HepG2 (cell line): ENCODE measurements around the gene ACOT8. TPM values are rescaled to one million over a fixed set of nuclear protein-coding genes. Genes with fewer than 3 reads are reported as not detected.

Experiments
- AGO2 ChIP-seq: fragments of 200-400 bp; formaldehyde crosslinking; optimal IDR thresholded peaks from 2 replicates; pipeline ENCODE3; 2017; ENCODE audit warnings: mild to moderate bottlenecking, low read depth, low read length, moderate library complexity
- HOXA3 ChIP-seq: sonication (generic); formaldehyde crosslinking; IDR thresholded peaks from 2 replicates; pipeline ENCODE4 v1.5.0; 2020; ENCODE audit warnings: missing genetic modification reagents
- MIXL1 ChIP-seq: IDR thresholded peaks from 2 replicates; pipeline ENCODE4 v1.6.1; 2016
- NFATC3 ChIP-seq: sonication (generic); formaldehyde crosslinking; IDR thresholded peaks from 2 replicates; pipeline ENCODE4 v1.5.1; 2020; ENCODE audit warnings: mild to moderate bottlenecking, missing genetic modification reagents
- NFIB ChIP-seq: sonication (generic); formaldehyde crosslinking; IDR thresholded peaks from 2 replicates; pipeline ENCODE4 v1.9.0; 2021; ENCODE audit warnings: missing genetic modification reagents, mild to moderate bottlenecking, borderline replicate concordance
- NFKB2 ChIP-seq: sonication (generic); formaldehyde crosslinking; IDR thresholded peaks from 2 replicates; pipeline ENCODE4 v1.4.0; 2020; ENCODE audit warnings: missing genetic modification reagents, borderline replicate concordance
- NRL ChIP-seq: sonication (generic); formaldehyde crosslinking; IDR thresholded peaks from 2 replicates; pipeline ENCODE4 v1.5.0; 2020; ENCODE audit warnings: missing genetic modification reagents, mild to moderate bottlenecking, moderate library complexity, borderline replicate concordance
- SMC3 ChIP-seq: IDR thresholded peaks from 2 replicates; pipeline ENCODE4 v1.6.1; 2011; ENCODE audit warnings: low read length, improper control_type of control experiment
- TGIF2 ChIP-seq: IDR thresholded peaks from 2 replicates; pipeline ENCODE4 v1.6.1; 2016; ENCODE audit warnings: control low read depth, missing compliant biosample characterization
- ZBTB34 ChIP-seq: sonication (generic); formaldehyde crosslinking; IDR thresholded peaks from 2 replicates; pipeline ENCODE4 v1.8.0; 2022; ENCODE audit warnings: mild to moderate bottlenecking, missing genetic modification reagents
- ZMYM2 ChIP-seq: sonication (generic); formaldehyde crosslinking; IDR thresholded peaks from 2 replicates; pipeline ENCODE4 v1.8.0; 2022; ENCODE audit warnings: mild to moderate bottlenecking, missing genetic modification reagents
- ZNF136 ChIP-seq: sonication (generic); formaldehyde crosslinking; IDR thresholded peaks from 2 replicates; pipeline ENCODE4 v1.8.1; 2022; ENCODE audit warnings: low read depth, mild to moderate bottlenecking, moderate library complexity, missing genetic modification reagents
- ZNF557 ChIP-seq: sonication (generic); formaldehyde crosslinking; IDR thresholded peaks from 2 replicates; pipeline ENCODE4 v1.4.0; 2020; ENCODE audit warnings: missing genetic modification reagents
- ZNF83 ChIP-seq: sonication (generic); formaldehyde crosslinking; IDR thresholded peaks from 2 replicates; pipeline ENCODE4 v1.4.0; 2020; ENCODE audit warnings: missing genetic modification reagents, mild to moderate bottlenecking, borderline replicate concordance
- polyA plus RNA-seq, 8 experiments: library from polyadenylated mRNA; depleted of rRNA in 3 of 8; stranded (reverse) in 7 of 8; unstranded in 1 of 8; fragments of >200 nt; fragmentation: Illumina TruSeq in 4 of 8; extraction: Trizol in 4 of 8; gene quantifications; 2 replicates each; pipeline versions ENCODE4 v1.2.1 to v1.2.3, GENCODE V29; 2011 to 2016; ENCODE audit warnings: low read depth in 4 of 8, missing spikeins in 1 of 8, mixed read lengths in 1 of 8; ENCODE audit not compliant: insufficient read depth in 1 of 8
- total RNA-seq, 5 experiments: library from RNA; depleted of rRNA; stranded (reverse); fragments of >200 nt; fragmentation: Illumina TruSeq; extraction: Trizol; gene quantifications; 2 replicates each; pipeline ENCODE4 v1.2.3, GENCODE V29; 2016; ENCODE audit warnings: low read depth in 1 of 5
- TF ChIP-seq, protein P1 (sequence below), 2 experiments: sonication (generic) in 1 of 2; formaldehyde crosslinking in 1 of 2; IDR thresholded peaks; 2 replicates each; pipeline versions ENCODE4 v1.5.1 to v1.6.1; 2011 to 2020; ENCODE audit warnings: borderline replicate concordance in 1 of 2, low read depth in 1 of 2, low read length in 1 of 2, mild to moderate bottlenecking in 1 of 2, missing genetic modification reagents in 1 of 2, moderate library complexity in 1 of 2
- TF ChIP-seq, protein P2 (sequence below): sonication (generic); formaldehyde crosslinking; IDR thresholded peaks from 2 replicates; pipeline ENCODE4 v1.5.0; 2020; ENCODE audit warnings: missing genetic modification reagents
- TF ChIP-seq, protein P3 (sequence below): sonication (generic); formaldehyde crosslinking; IDR thresholded peaks from 2 replicates; pipeline ENCODE4 v1.4.0; 2020; ENCODE audit warnings: mild to moderate bottlenecking, missing genetic modification reagents

ACOT8 gene
- total and polyA plus RNA-seq, 2 of the 13 experiments (the other 11 are each of a cell fraction or from before 2014, with no cell fraction given) = 31.4 to 45.5 TPM

GRCh38 chr20:45857114-45857881 is at the start of gene ACOT8, which contains the start of gene ZSWIM3 (continued):
- peak; percentile 72; the same call in 1 of the 2 replicates for TF ChIP-seq ZBTB34
- TF ChIP-seq ZNF83 (CRISPR knock-in tag) = no peak
- peak; percentile 72; the same call in 1 of the 2 replicates for TF ChIP-seq HOXA3 (CRISPR knock-in tag)
- TF ChIP-seq TGIF2 = peak; percentile 99
- TF ChIP-seq SMC3 = no peak
- TF ChIP-seq NFIB (CRISPR knock-in tag) = no peak
- no peak; the same call in 1 of the 2 replicates for TF ChIP-seq NRL (CRISPR knock-in tag)
- TF ChIP-seq, protein P1, sequence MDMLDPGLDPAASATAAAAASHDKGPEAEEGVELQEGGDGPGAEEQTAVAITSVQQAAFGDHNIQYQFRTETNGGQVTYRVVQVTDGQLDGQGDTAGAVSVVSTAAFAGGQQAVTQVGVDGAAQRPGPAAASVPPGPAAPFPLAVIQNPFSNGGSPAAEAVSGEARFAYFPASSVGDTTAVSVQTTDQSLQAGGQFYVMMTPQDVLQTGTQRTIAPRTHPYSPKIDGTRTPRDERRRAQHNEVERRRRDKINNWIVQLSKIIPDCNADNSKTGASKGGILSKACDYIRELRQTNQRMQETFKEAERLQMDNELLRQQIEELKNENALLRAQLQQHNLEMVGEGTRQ (IDR thresholded peaks at IDR 0.05; ENCODE audit: low read depth, low read length) = no peak
- TF ChIP-seq, protein P1 (CRISPR knock-in tag; IDR thresholded peaks at IDR 0.05; ENCODE audit: borderline replicate concordance) = no peak; the same call in 1 of the 2 replicates
- peak; percentile 44; the same call in 1 of the 2 replicates for TF ChIP-seq ZMYM2 (CRISPR knock-in tag)
- peak; percentile 49; the same call in 1 of the 2 replicates for TF ChIP-seq NFKB2 (CRISPR knock-in tag)
- no peak for TF ChIP-seq ZNF557 (CRISPR knock-in tag)
- TF ChIP-seq, protein P2, sequence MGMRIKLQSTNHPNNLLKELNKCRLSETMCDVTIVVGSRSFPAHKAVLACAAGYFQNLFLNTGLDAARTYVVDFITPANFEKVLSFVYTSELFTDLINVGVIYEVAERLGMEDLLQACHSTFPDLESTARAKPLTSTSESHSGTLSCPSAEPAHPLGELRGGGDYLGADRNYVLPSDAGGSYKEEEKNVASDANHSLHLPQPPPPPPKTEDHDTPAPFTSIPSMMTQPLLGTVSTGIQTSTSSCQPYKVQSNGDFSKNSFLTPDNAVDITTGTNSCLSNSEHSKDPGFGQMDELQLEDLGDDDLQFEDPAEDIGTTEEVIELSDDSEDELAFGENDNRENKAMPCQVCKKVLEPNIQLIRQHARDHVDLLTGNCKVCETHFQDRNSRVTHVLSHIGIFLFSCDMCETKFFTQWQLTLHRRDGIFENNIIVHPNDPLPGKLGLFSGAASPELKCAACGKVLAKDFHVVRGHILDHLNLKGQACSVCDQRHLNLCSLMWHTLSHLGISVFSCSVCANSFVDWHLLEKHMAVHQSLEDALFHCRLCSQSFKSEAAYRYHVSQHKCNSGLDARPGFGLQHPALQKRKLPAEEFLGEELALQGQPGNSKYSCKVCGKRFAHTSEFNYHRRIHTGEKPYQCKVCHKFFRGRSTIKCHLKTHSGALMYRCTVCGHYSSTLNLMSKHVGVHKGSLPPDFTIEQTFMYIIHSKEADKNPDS (CRISPR knock-in tag) = no peak
- TF ChIP-seq NFATC3 (CRISPR knock-in tag) = 0 out of 2 replicates have a peak, but pooled peaks have one; percentile 15
- 0 out of 2 replicates have a peak, but pooled peaks have one; percentile 77 for TF ChIP-seq ZNF136 (CRISPR knock-in tag)
- TF ChIP-seq, protein P3, sequence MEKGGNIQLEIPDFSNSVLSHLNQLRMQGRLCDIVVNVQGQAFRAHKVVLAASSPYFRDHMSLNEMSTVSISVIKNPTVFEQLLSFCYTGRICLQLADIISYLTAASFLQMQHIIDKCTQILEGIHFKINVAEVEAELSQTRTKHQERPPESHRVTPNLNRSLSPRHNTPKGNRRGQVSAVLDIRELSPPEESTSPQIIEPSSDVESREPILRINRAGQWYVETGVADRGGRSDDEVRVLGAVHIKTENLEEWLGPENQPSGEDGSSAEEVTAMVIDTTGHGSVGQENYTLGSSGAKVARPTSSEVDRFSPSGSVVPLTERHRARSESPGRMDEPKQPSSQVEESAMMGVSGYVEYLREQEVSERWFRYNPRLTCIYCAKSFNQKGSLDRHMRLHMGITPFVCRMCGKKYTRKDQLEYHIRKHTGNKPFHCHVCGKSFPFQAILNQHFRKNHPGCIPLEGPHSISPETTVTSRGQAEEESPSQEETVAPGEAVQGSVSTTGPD (CRISPR knock-in tag) = 0 out of 2 replicates have a peak, but pooled peaks have one; percentile 22
- no peak for TF ChIP-seq AGO2
- peak; percentile 79; the same call in 1 of the 2 replicates for TF ChIP-seq MIXL1 (CRISPR knock-in tag)
